Panc1 (cell line): ENCODE results near the gene SPP1. TPM values are rescaled to one million over a fixed set of nuclear protein-coding genes. Genes with fewer than 3 reads are reported as not detected.

Experiments used
- ATAC-seq: fragments of 200-7000 bp; cut with Tn5 transposase; 2 replicates; pipeline ENCODE4 v1.9.1; 2020; ENCODE audit warnings: mild to moderate bottlenecking, moderate library complexity
- BruUV-seq: library from RNA; stranded (reverse); fragments of 400-500 nt; replicated peaks from 2 replicates; lab custom pipeline; 2021; lab: Mats Ljungman, UMichigan
- CTCF ChIA-PET: fragments of 300-600 bp; sonication (Branson Sonifier 250); formaldehyde crosslinking; loops from one replicate; lab custom pipeline; 2022; ENCODE audit warnings: antibody characterized with exemption; lab: Charles Lee
- POLR2A ChIA-PET: fragments of 300-600 bp; sonication (Branson Sonifier 250); formaldehyde crosslinking; loops from one replicate; lab custom pipeline; 2022; ENCODE audit warnings: antibody characterized with exemption; lab: Charles Lee
- DNase-seq: peaks from one replicate; pipeline ENCODE4 v3.0.0-alpha.2; 2010; ENCODE audit warnings: low read depth, low spot score
- H3K27ac ChIP-seq: 2 replicates; pipeline ENCODE4 v1.5.1; 2011; ENCODE audit warnings: mild to moderate bottlenecking, low read length, inconsistent platforms
- H3K27me3 ChIP-seq: fragments of 200-500 bp; sonication (Bioruptor generic); 2 replicates; pipeline ENCODE4 v1.6.0; 2014; ENCODE audit warnings: low read length, inconsistent platforms; ENCODE audit not compliant: control insufficient read depth, insufficient read depth
- H3K36me3 ChIP-seq: fragments of 200-500 bp; sonication (Bioruptor generic); 2 replicates; pipeline ENCODE4 v1.5.1; 2014; ENCODE audit warnings: inconsistent platforms, mild to moderate bottlenecking, low read length, moderate library complexity; ENCODE audit not compliant: control insufficient read depth, insufficient read depth
- H3K4me1 ChIP-seq: 2 replicates; pipeline ENCODE4 v1.5.1; 2011; ENCODE audit warnings: inconsistent platforms, mild to moderate bottlenecking, low read length, moderate library complexity; ENCODE audit not compliant: control insufficient read depth, insufficient read depth
- H3K4me3 ChIP-seq, 2 experiments: 2 replicates each; pipeline ENCODE4 v1.5.1; 2011 to 2012; ENCODE audit warnings: low read depth in 2 of 2, low read length in 2 of 2, mild to moderate bottlenecking in 2 of 2, inconsistent platforms in 1 of 2, moderate library complexity in 1 of 2
- H3K9me3 ChIP-seq: fragments of 200-500 bp; sonication (Bioruptor generic); 2 replicates; pipeline ENCODE4 v1.5.1; 2014; ENCODE audit warnings: low read depth, mild to moderate bottlenecking, inconsistent platforms, low read length, moderate library complexity; ENCODE audit not compliant: control insufficient read depth, insufficient read depth
- POLR2AphosphoS5 ChIP-seq: IDR thresholded peaks from 2 replicates; pipeline ENCODE4 v1.6.1; 2012; ENCODE audit warnings: mild to moderate bottlenecking, low read depth, low read length, moderate library complexity
- REST ChIP-seq, 2 experiments: IDR thresholded peaks; 2 replicates each; pipeline ENCODE4 v1.6.1; 2011 to 2012; ENCODE audit warnings: low read depth in 2 of 2, control low read depth in 1 of 2, low read length in 1 of 2, mild to moderate bottlenecking in 1 of 2, moderate library complexity in 1 of 2; ENCODE audit not compliant: insufficient read depth in 1 of 2
- SIN3A ChIP-seq: IDR thresholded peaks from 2 replicates; pipeline ENCODE4 v1.6.1; 2012; ENCODE audit warnings: low read depth, mild to moderate bottlenecking, low read length, moderate library complexity, borderline replicate concordance; ENCODE audit not compliant: insufficient read depth
- TCF7L2 ChIP-seq: IDR thresholded peaks from 2 replicates; pipeline ENCODE4 v1.6.1; 2011; ENCODE audit warnings: mild to moderate bottlenecking, low read depth, low read length, inconsistent platforms
- in situ Hi-C: cut with HindIII; loops from 2 replicates; pipeline ENCODE4 v1.10.0; 2016; ENCODE audit warnings: low sequenced_read_pairs, low pct_unique_long_range_greater_than_20kb
- intact Hi-C: fragments of 100-400 bp; cut with micrococcal nuclease; formaldehyde crosslinking; loops from one replicate; pipeline ENCODE4 v1.10.0; 2022; ENCODE audit not compliant: unreplicated experiment
- total RNA-seq: library from RNA; stranded (reverse); gene quantifications from one replicate; pipeline ENCODE4 v1.2.1, GENCODE V29; 2021; ENCODE audit not compliant: unreplicated experiment
- TF ChIP-seq, protein P1 (sequence below): fragments of 450-650 bp; IDR thresholded peaks from 2 replicates; pipeline ENCODE4 v1.5.1; 2017; ENCODE audit warnings: mild to moderate bottlenecking

The SPP1 gene
- total RNA-seq, 1 experiment from 2014 or later: 1.6 TPM

DNA sequence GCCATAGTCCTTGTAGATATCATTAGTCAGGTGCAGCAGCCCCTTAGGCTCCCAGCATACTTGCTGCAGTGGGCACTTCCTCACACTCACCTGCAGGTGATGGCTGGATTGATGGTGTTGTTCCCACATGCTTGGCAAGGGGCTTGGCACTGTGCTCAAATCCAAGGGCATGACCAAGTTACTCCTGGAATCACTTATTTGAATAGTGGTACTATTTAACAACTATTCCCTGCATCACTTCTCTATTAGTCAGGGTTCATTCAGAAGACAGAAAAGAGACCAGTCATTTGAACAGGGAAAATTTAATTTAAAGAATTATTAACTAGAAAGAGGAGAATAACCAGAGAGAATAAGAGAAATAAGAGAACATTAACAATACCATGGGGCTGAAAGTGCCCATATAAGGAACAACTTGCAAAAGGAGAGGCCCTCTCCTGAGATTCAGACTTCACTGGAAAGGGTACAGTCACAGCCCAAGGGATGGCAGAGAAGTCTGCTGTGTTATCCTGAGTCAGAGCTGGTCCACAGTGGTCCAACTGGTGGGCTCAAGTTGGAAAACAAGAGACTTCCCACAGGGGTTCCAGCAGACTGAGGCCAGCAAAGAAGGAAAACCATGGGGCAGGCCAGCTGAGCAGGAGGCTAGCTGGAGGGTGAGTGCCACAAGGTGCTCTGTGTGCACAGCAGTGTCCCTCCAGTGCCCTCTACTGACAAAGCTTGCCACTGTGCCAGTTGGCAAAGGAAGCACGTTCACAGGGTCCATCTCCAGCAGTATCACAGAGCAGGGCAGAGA is 9.8 kb downstream of the SPP1 start:
- peak; percentile 33 for DNase-seq
- H3K27ac ChIP-seq: no peak overlapping the region
- intact Hi-C loops: no loop called here
- no peaks in the 10 kb centered on the region for H3K9me3 ChIP-seq
- CTCF ChIA-PET: interaction anchor here (0.6 to 1.5 kb wide), 2 partner anchors 132 to 537 kb away, joined by 5 to 8 read pairs; no protein-coding TSS in a partner anchor
- in situ Hi-C loops: no loop called here
- H3K27me3 ChIP-seq: no peaks in the 10 kb centered on the region; the same call in 1 of the 2 replicates
- BruUV-seq: no TSS peak
- no peak overlapping the region for H3K4me3 ChIP-seq
- H3K4me1 ChIP-seq: no peaks in the 10 kb centered on the region
- TF ChIP-seq, protein P1, sequence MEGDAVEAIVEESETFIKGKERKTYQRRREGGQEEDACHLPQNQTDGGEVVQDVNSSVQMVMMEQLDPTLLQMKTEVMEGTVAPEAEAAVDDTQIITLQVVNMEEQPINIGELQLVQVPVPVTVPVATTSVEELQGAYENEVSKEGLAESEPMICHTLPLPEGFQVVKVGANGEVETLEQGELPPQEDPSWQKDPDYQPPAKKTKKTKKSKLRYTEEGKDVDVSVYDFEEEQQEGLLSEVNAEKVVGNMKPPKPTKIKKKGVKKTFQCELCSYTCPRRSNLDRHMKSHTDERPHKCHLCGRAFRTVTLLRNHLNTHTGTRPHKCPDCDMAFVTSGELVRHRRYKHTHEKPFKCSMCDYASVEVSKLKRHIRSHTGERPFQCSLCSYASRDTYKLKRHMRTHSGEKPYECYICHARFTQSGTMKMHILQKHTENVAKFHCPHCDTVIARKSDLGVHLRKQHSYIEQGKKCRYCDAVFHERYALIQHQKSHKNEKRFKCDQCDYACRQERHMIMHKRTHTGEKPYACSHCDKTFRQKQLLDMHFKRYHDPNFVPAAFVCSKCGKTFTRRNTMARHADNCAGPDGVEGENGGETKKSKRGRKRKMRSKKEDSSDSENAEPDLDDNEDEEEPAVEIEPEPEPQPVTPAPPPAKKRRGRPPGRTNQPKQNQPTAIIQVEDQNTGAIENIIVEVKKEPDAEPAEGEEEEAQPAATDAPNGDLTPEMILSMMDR: peak; percentile 79
- no peak for TF ChIP-seq TCF7L2
- POLR2A ChIA-PET: no interaction called here
- peak; percentile 99 for ATAC-seq
- H3K36me3 ChIP-seq: no peaks in the 10 kb centered on the region

GRCh38 chr4:87985887-87986200 is 10.3 kb downstream of the SPP1 start:
- no peaks in the 10 kb centered on the region for H3K36me3 ChIP-seq
- TF ChIP-seq, protein P1: peak; percentile 47
- TF ChIP-seq SIN3A: no peak
- no peak for TF ChIP-seq TCF7L2
- TF ChIP-seq REST (IDR thresholded peaks at IDR 0.05; ENCODE audit: insufficient read depth in 1 of 2, low read depth in 2 of 2, low read length in 1 of 2): no peak
- no peak for TF ChIP-seq POLR2AphosphoS5
- no TSS peak for BruUV-seq
- intact Hi-C loops: no loop called here
- H3K27ac ChIP-seq: no peak overlapping the region
- no peaks in the 10 kb centered on the region; the same call in 1 of the 2 replicates for H3K27me3 ChIP-seq
- POLR2A ChIA-PET: interaction anchor here (0.6 kb wide), 1 partner anchor 431 kb away, joined by 3 read pairs; no protein-coding TSS in a partner anchor
- CTCF ChIA-PET: interaction anchor here (1.5 kb wide), 1 partner anchor 133 kb away, joined by 8 read pairs; no protein-coding TSS in a partner anchor
- in situ Hi-C loops: no loop called here
- no peak for ATAC-seq
- no peaks in the 10 kb centered on the region for H3K4me1 ChIP-seq
- H3K9me3 ChIP-seq: no peaks in the 10 kb centered on the region
- no peak overlapping the region for H3K4me3 ChIP-seq
- DNase-seq: no peak
